HCT116 (cell line): ENCODE data around the gene GFAP.

Experiments
- ATF3 ChIP-seq: IDR thresholded peaks from 2 replicates; pipeline ENCODE4 v1.6.1; 2012
- CTCF ChIP-seq, 3 experiments: fragments of 200-600 bp in 1 of 3; sonication (generic) in 1 of 3; IDR thresholded peaks in 2 of 3; conservative IDR thresholded peaks in 1 of 3; 2 replicates each; pipeline ENCODE4 v1.5.1; 2012 to 2017; ENCODE audit warnings: low read depth in 2 of 3, low read length in 2 of 3, antibody characterized with exemption in 1 of 3, borderline replicate concordance in 1 of 3, control low read depth in 1 of 3, mild to moderate bottlenecking in 1 of 3, mixed read lengths in 1 of 3, mixed run types in 1 of 3, moderate library complexity in 1 of 3; ENCODE audit not compliant: insufficient read depth in 1 of 3
- EGR1 ChIP-seq: IDR thresholded peaks from 2 replicates; pipeline ENCODE4 v1.6.1; 2012; ENCODE audit warnings: low read depth
- EZH2 ChIP-seq: fragments of 200-600 bp; sonication (generic); IDR thresholded peaks from 2 replicates; pipeline ENCODE4 v1.6.1; 2017; ENCODE audit warnings: antibody characterized with exemption, mixed run types
- EZH2phosphoT487 ChIP-seq: fragments of 200-600 bp; IDR thresholded peaks from 2 replicates; pipeline ENCODE4 v1.6.1; 2018; ENCODE audit warnings: antibody characterized with exemption, borderline replicate concordance
- JUND ChIP-seq: IDR thresholded peaks from 2 replicates; pipeline ENCODE4 v1.6.1; 2012
- POLR2A ChIP-seq: IDR thresholded peaks from 2 replicates; pipeline ENCODE4 v1.7.0; 2011; ENCODE audit warnings: borderline replicate concordance; ENCODE audit not compliant: insufficient read depth, insufficient read length; ENCODE audit errors: extremely low read depth
- REST ChIP-seq: IDR thresholded peaks from 2 replicates; pipeline ENCODE4 v1.6.1; 2012; ENCODE audit warnings: low read depth
- SIN3A ChIP-seq: IDR thresholded peaks from 2 replicates; pipeline ENCODE4 v1.6.1; 2012; ENCODE audit warnings: low read depth
- SRF ChIP-seq: IDR thresholded peaks from 2 replicates; pipeline ENCODE4 v1.6.1; 2012; ENCODE audit warnings: low read depth
- YY1 ChIP-seq: IDR thresholded peaks from 2 replicates; pipeline ENCODE4 v1.6.1; 2011; ENCODE audit warnings: low read length, low read depth, moderate library complexity, mild to moderate bottlenecking; ENCODE audit not compliant: insufficient replicate concordance; ENCODE audit errors: extremely low read depth
- ZFX ChIP-seq: fragments of 450-650 bp; IDR thresholded peaks from 2 replicates; pipeline ENCODE4 v1.6.1; 2017

- no peak for TF ChIP-seq CTCF (IDR thresholded peaks at IDR 0.05 in 2 of 3, conservative IDR thresholded peaks at IDR 0.05 in 1 of 3; ENCODE audit: borderline replicate concordance in 1 of 3, insufficient read depth in 1 of 3, low read depth in 2 of 3, low read length in 2 of 3)
- TF ChIP-seq SRF = no peak
- no peak for TF ChIP-seq POLR2A
- no peak for TF ChIP-seq JUND
- no peak for TF ChIP-seq ZFX
- TF ChIP-seq EZH2 = no peak
- TF ChIP-seq REST = no peak
- no peak for TF ChIP-seq EGR1
- no peak for TF ChIP-seq ATF3
- TF ChIP-seq EZH2phosphoT487 = no peak
- no peak for TF ChIP-seq SIN3A
- TF ChIP-seq YY1 = no peak
These were observed 45.4 kb upstream of the GFAP start for GRCh38 chr17:44960691-44961090.
